SK-N-SH (cell line): ENCODE data around the gene POLE2. TPM values are rescaled to one million over a fixed set of nuclear protein-coding genes. Genes with fewer than 3 reads are reported as not detected.
A peak's percentile ranks its signal among the peaks of the same experiment; 100 is the strongest.

Experiments
- CTCF ChIA-PET: fragments of 300-600, 350-600 bp; formaldehyde crosslinking; extraction: SDS; loops from one replicate; lab custom pipeline; 2021; lab: Yijun Ruan, JAX
- POLR2A ChIA-PET: fragments of 350-600 bp; sonication (Branson Sonifier 250); formaldehyde crosslinking; extraction: SDS; loops from one replicate; lab custom pipeline; 2020; ENCODE audit warnings: antibody characterized with exemption, inconsistent platforms; lab: Yijun Ruan, JAX
- DNase-seq: peaks from one replicate; pipeline ENCODE4 v3.0.0; 2012
- H2AFZ ChIP-seq: fragments of 200-600 bp; sonication (generic); 2 replicates; pipeline ENCODE4 v1.8.1; 2016; ENCODE audit warnings: antibody characterized with exemption, mild to moderate bottlenecking, low read depth
- H3F3A ChIP-seq: fragments of 200-600 bp; sonication (generic); replicated peaks from 2 replicates; pipeline ENCODE3; 2016; ENCODE audit warnings: antibody characterized with exemption, mild to moderate bottlenecking; ENCODE audit not compliant: insufficient read depth
- H3K27ac ChIP-seq, 2 experiments: fragments of 200-500 bp in 1 of 2; fragments of 200-600 bp in 1 of 2; sonication (Bioruptor generic) in 1 of 2; sonication (generic), shearing (Covaris generic) in 1 of 2; 2 replicates each; pipeline versions ENCODE4 v1.5.1 to v1.6.1; 2014 to 2016; ENCODE audit warnings: low read depth in 2 of 2, inconsistent platforms in 1 of 2, low read length in 1 of 2, mild to moderate bottlenecking in 1 of 2, mixed read lengths in 1 of 2
- H3K27me3 ChIP-seq: fragments of 200-600 bp; sonication (generic), shearing (Covaris generic); 2 replicates; pipeline ENCODE4 v1.6.1; 2016; ENCODE audit warnings: mixed run types; ENCODE audit not compliant: insufficient read depth
- H3K36me3 ChIP-seq, 2 experiments: fragments of 200-500 bp in 1 of 2; fragments of 200-600 bp in 1 of 2; sonication (Bioruptor generic) in 1 of 2; sonication (generic) in 1 of 2; replicated peaks in 1 of 2; 2 replicates each; pipeline versions ENCODE3 to v1.5.1; 2014 to 2016; ENCODE audit warnings: low read length in 1 of 2, mild to moderate bottlenecking in 1 of 2; ENCODE audit not compliant: insufficient read depth in 2 of 2, control insufficient read depth in 1 of 2
- H3K4me1 ChIP-seq, 2 experiments: fragments of 200-500 bp in 1 of 2; fragments of 200-600 bp in 1 of 2; sonication (Bioruptor generic) in 1 of 2; sonication (generic), shearing (Covaris generic) in 1 of 2; 2 replicates each; pipeline versions ENCODE4 v1.5.1 to v1.6.1; 2014 to 2016; ENCODE audit warnings: low read depth in 1 of 2, low read length in 1 of 2, mixed run types in 1 of 2; ENCODE audit not compliant: insufficient read depth in 2 of 2, control insufficient read depth in 1 of 2
- H3K4me2 ChIP-seq: fragments of 200-600 bp; sonication (generic), shearing (Covaris generic); 2 replicates; pipeline ENCODE4 v1.6.1; 2017; ENCODE audit warnings: mixed run types
- H3K4me3 ChIP-seq, 2 experiments: fragments of 200-500 bp in 1 of 2; fragments of 200-600 bp in 1 of 2; sonication (Bioruptor generic) in 1 of 2; sonication (generic), shearing (Covaris generic) in 1 of 2; 2 replicates each; pipeline versions ENCODE4 v1.5.1 to v1.8.1; 2014 to 2016; ENCODE audit warnings: low read depth in 2 of 2, inconsistent platforms in 1 of 2, low read length in 1 of 2, mild to moderate bottlenecking in 1 of 2, mixed read lengths in 1 of 2, moderate library complexity in 1 of 2
- H3K79me2 ChIP-seq: fragments of 200-600 bp; sonication (generic); 2 replicates; pipeline ENCODE4 v1.8.1; 2017; ENCODE audit warnings: mild to moderate bottlenecking; ENCODE audit not compliant: insufficient read depth
- H3K9ac ChIP-seq: fragments of 200-600 bp; sonication (generic); 2 replicates; pipeline ENCODE4 v1.6.1; 2017; ENCODE audit warnings: mixed run types
- H3K9me2 ChIP-seq: fragments of 200-600 bp; sonication (generic); 2 replicates; pipeline ENCODE4 v1.6.1; 2017; ENCODE audit warnings: mixed run types
- H3K9me3 ChIP-seq: fragments of 200-600 bp; sonication (generic); 2 replicates; pipeline ENCODE4 v1.6.1; 2017; ENCODE audit warnings: mixed run types, mild to moderate bottlenecking, moderate library complexity
- H4K20me1 ChIP-seq: fragments of 200-600 bp; sonication (generic); 2 replicates; pipeline ENCODE4 v1.6.1; 2017; ENCODE audit warnings: mild to moderate bottlenecking, mixed run types; ENCODE audit not compliant: insufficient read depth
- CTCF ChIP-seq: fragments of 200-600 bp; sonication (generic); IDR thresholded peaks from 2 replicates; pipeline ENCODE4 v1.6.1; 2017; ENCODE audit warnings: antibody characterized with exemption, mild to moderate bottlenecking, moderate library complexity
- ELF1 ChIP-seq: IDR thresholded peaks from 2 replicates; pipeline ENCODE4 v1.4.0; 2012
- EP300 ChIP-seq, 2 experiments: IDR thresholded peaks; 2 replicates each; pipeline versions ENCODE4 v1.4.0 to v1.6.1; 2012; ENCODE audit warnings: borderline replicate concordance in 1 of 2, low read depth in 1 of 2, low read length in 1 of 2
- FOSL2 ChIP-seq: IDR thresholded peaks from 2 replicates; pipeline ENCODE4 v1.4.0; 2012; ENCODE audit warnings: low read depth, mild to moderate bottlenecking, moderate library complexity, borderline replicate concordance
- FOXJ3 ChIP-seq: sonication (generic); formaldehyde crosslinking; IDR thresholded peaks from 2 replicates; pipeline ENCODE4 v1.5.1; 2020; ENCODE audit warnings: mild to moderate bottlenecking, missing genetic modification reagents
- GATA2 ChIP-seq: sonication (generic); formaldehyde crosslinking; IDR thresholded peaks from 2 replicates; pipeline ENCODE4 v1.5.0; 2020; ENCODE audit warnings: mild to moderate bottlenecking, missing genetic modification reagents
- MAX ChIP-seq: IDR thresholded peaks from 2 replicates; pipeline ENCODE4 v1.4.0; 2012; ENCODE audit warnings: low read depth
- MEF2A ChIP-seq: IDR thresholded peaks from 2 replicates; pipeline ENCODE4 v1.4.0; 2012; ENCODE audit warnings: low read depth, borderline replicate concordance
- MXI1 ChIP-seq: IDR thresholded peaks from 2 replicates; pipeline ENCODE4 v1.6.1; 2012; ENCODE audit warnings: mild to moderate bottlenecking, low read depth, low read length, improper control_type of control experiment
- PBX3 ChIP-seq: IDR thresholded peaks from 2 replicates; pipeline ENCODE4; 2012
- RAD21 ChIP-seq: IDR thresholded peaks from 2 replicates; pipeline ENCODE4 v1.6.1; 2012; ENCODE audit warnings: mild to moderate bottlenecking, low read length
- RFX5 ChIP-seq: IDR thresholded peaks from 2 replicates; pipeline ENCODE4 v1.6.1; 2012; ENCODE audit warnings: mild to moderate bottlenecking, improper control_type of control experiment, low read length
- USF2 ChIP-seq: fragments of 150-350 bp; IDR thresholded peaks from 2 replicates; pipeline ENCODE4 v1.6.1; 2017; ENCODE audit warnings: antibody characterized with exemption, low read length, low read depth, borderline replicate concordance
- YY1 ChIP-seq: IDR thresholded peaks from 2 replicates; pipeline ENCODE4 v1.4.0; 2012; ENCODE audit warnings: low read depth, mild to moderate bottlenecking
- WGBS: methylation state at CpG from one replicate; pipeline ENCODE4 v1.1.6; 2017; ENCODE audit warnings: low lambda C conversion rate; 5-methylcytosine and 5-hydroxymethylcytosine counted together
- polyA plus RNA-seq, 3 experiments: library from polyadenylated mRNA; depleted of rRNA; stranded (reverse); fragments of >200 nt; gene quantifications; 2 replicates each; pipeline ENCODE4 v1.2.3, GENCODE V29; 2012

The POLE2 gene
- polyA plus RNA-seq, 1 of the 3 experiments (the other 2 are of a cell fraction): 8.5 TPM

- peaks cover 0 to 5% of the 10 kb centered on the region in 2 experiments for H3K36me3 ChIP-seq
- POLR2A ChIA-PET: interaction anchor here (1.5 to 2.5 kb wide), 3 partner anchors 12 to 36 kb away, joined by 4 to 19 read pairs (median 13); partner anchors contain the start of genes MGAT2, RPL36AL and RPS29
- CTCF ChIA-PET: interaction anchor here (0.7 to 5.4 kb wide), 3 partner anchors 11 to 22 kb away, joined by 3 to 51 read pairs (median 3); partner anchors contain the start of genes MGAT2, RPL36AL and RPS29
- H3K9me2 ChIP-seq: no peaks in the 10 kb centered on the region
- H3K79me2 ChIP-seq: peaks cover 53% of the 10 kb centered on the region
- peak; percentile 56 for DNase-seq
- 0% methylated on average over 12 of the region's 15 CpGs for WGBS
- H3F3A ChIP-seq: peaks cover 23% of the 10 kb centered on the region
- no peaks in the 10 kb centered on the region for H3K9me3 ChIP-seq
- H4K20me1 ChIP-seq: no peaks in the 10 kb centered on the region
- peak overlapping the region; percentile 96 for H3K9ac ChIP-seq
- peak overlapping the region; percentile 84 for H3K4me2 ChIP-seq
- peaks cover 2 to 6% of the 10 kb centered on the region in 2 experiments; a peak in 2 of 4 replicates for H3K4me1 ChIP-seq
- H3K27me3 ChIP-seq: no peaks in the 10 kb centered on the region
- H3K4me3 ChIP-seq: peak overlapping the region; percentile 74 to 85
- H2AFZ ChIP-seq: peak overlapping the region; percentile 89
- H3K27ac ChIP-seq: peak overlapping the region; percentile 94 to 97
- TF ChIP-seq YY1: no peak
- TF ChIP-seq PBX3: 0 out of 2 replicates have a peak, but pooled peaks have one; percentile 1
- no peak for TF ChIP-seq MEF2A
These were observed 89.9 kb downstream of the POLE2 start for GRCh38 chr14:49598189-49598484.

GRCh38 chr14:49594347-49595091 lies 93.5 kb downstream of the POLE2 start:
- H3K4me2 ChIP-seq: no peak overlapping the region
- TF ChIP-seq ELF1 (no peak), MAX (no peak), FOSL2 (no peak), CTCF (no peak), MXI1 (no peak), MEF2A (no peak), USF2 (no peak), RAD21 (no peak), FOXJ3 (CRISPR knock-in tag) (no peak), EP300 (IDR thresholded peaks at IDR 0.05; ENCODE audit: borderline replicate concordance in 1 of 2, low read depth in 1 of 2, low read length in 1 of 2) (peak in 1 of 2 experiments; percentile 51; a peak in 1 of 4 replicates), GATA2 (CRISPR knock-in tag) (no peak), RFX5 (peak; percentile 90)

More at GRCh38 chr14:49594347-49595091, 93.5 kb downstream of the POLE2 start:
- H4K20me1 ChIP-seq: no peaks in the 10 kb centered on the region
- WGBS: 81% methylated on average over 4 of the region's 4 CpGs
- H3K9me2 ChIP-seq: no peaks in the 10 kb centered on the region
- no peaks in the 10 kb centered on the region for H3K27me3 ChIP-seq
- H3K9ac ChIP-seq: no peak overlapping the region
- ChIA-PET POLR2A (interaction anchor here (1.0 kb wide), 1 partner anchor 26 kb away, joined by 3 read pairs; the partner anchor contains the start of gene RPL36AL), CTCF (interaction anchor here (0.7 to 5.4 kb wide), 2 partner anchors 7 to 110 kb away, joined by 4 to 51 read pairs; partner anchors contain the start of gene RPS29)
- no peak overlapping the region for H2AFZ ChIP-seq
- peak overlapping the region in 1 of 2 experiments; percentile 56; a peak in 2 of 4 replicates for H3K27ac ChIP-seq
- no peak overlapping the region for H3K4me3 ChIP-seq
- no peak for DNase-seq
- peaks cover 22% of the 10 kb centered on the region for H3K79me2 ChIP-seq
- H3K9me3 ChIP-seq: no peaks in the 10 kb centered on the region
- peaks cover 22% of the 10 kb centered on the region for H3F3A ChIP-seq
- no peaks in the 10 kb centered on the region for H3K36me3 ChIP-seq
- H3K4me1 ChIP-seq: peaks cover 2 to 8% of the 10 kb centered on the region in 2 experiments; a peak in 2 of 4 replicates
